A549 treated with ZK216348 at 1 μM for 4 hours (cell line): Measurements from ENCODE around the gene NIPSNAP2. TPM values are rescaled to one million over a fixed set of nuclear protein-coding genes. Genes with fewer than 3 reads are reported as not detected.

ENCODE experiments used
- total RNA-seq: library from RNA; stranded (reverse); fragments of 200-300 nt; extraction: Qiagen RNA extraction; gene quantifications from 5 replicates; pipeline ENCODE4 v1.2.3, GENCODE V29; 2022; ENCODE audit warnings: low read depth

Gene NIPSNAP2
- 32.6 to 60.1 TPM (median 47.2 TPM) in 5 replicates for total RNA-seq

GRCh38 chr7:55964261-55965099 is at the start of gene NIPSNAP2:
TSS of gene NIPSNAP2 (plus strand) at chr7:55964585. CDS start at chr7:55964610, 25 bp downstream.

DNA sequence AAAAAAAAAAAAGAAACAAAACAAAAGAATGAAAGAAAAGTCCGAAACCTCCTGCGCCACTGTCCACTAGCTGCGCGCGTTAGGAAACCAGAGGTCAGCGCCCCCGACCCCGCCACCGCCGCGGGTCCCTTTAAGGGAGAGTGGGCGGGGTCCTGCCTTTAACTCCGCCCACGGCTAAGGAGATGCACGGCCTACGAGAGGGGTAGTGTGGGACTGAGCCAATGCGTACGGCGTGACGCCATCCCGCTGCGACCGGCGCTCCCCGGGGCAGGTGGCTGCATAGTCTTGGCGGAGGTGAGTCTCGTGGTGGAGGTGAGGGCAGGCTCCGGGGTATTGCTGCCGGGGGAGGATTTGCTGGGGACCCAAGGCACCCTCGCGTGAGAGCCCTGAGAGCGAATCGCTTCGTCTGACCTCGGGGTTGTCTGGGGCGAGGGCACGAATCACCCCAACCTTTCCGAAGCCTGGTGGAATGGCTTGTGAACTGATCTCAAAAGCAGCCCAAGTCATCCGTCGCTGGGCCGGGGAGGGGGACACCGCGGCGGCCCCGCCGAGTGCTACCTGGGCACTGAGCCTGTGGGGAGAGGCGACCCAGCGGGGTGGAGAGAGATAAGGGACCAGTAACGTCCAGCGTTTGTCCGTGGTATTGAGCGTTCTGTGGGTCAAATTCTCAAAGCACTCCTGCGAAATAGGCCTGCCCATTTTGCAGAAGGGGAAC is 12.6 kb upstream of the NIPSNAP2 start, which contains the start of gene MRPS17:
Gene MRPS17, plus strand, starts transcription at position 241 of the 715 bp plus-strand sequence. CDS start 1,319 bp downstream, outside the sequence.

Other genes with a start within 250 kb of the NIPSNAP2 start
- not detected in 5 replicates for gene SEPTIN14, start 101.8 kb upstream of the NIPSNAP2 start, total RNA-seq
- gene ZNF713, start 77.1 kb upstream of the NIPSNAP2 start, total RNA-seq: 0.56 to 1.5 TPM (median 0.72 TPM) in 5 replicates
- 23.3 to 34.8 TPM (median 25.7 TPM) in 5 replicates for gene MRPS17, start 12.7 kb upstream of the NIPSNAP2 start, total RNA-seq
- 21.5 to 32.4 TPM (median 25.5 TPM) in 5 replicates for gene PSPH, start 86.9 kb downstream of the NIPSNAP2 start, total RNA-seq
- 235 to 313 TPM (median 269 TPM) in 5 replicates for gene CCT6A, start 87.2 kb downstream of the NIPSNAP2 start, total RNA-seq
- gene SUMF2, start 99.7 kb downstream of the NIPSNAP2 start, total RNA-seq: 109 to 117 TPM (median 111 TPM) in 5 replicates
- 0.12 to 0.68 TPM (median 0.52 TPM) in 5 replicates for gene PHKG1, start 128.4 kb downstream of the NIPSNAP2 start, total RNA-seq
- 519 to 707 TPM (median 628 TPM) in 5 replicates for gene CHCHD2, start 141.9 kb downstream of the NIPSNAP2 start, total RNA-seq
- not detected in 5 replicates for gene NUPR2, start 151.8 kb downstream of the NIPSNAP2 start, total RNA-seq